IMR-90 (cell line): ENCODE data around the gene ADGRL3. TPM values are rescaled to one million over a fixed set of nuclear protein-coding genes. Genes with fewer than 3 reads are reported as not detected.
A peak's percentile ranks its signal among the peaks of the same experiment; 100 is the strongest.

ENCODE experiments used
- ATAC-seq: fragments of 200-7000 bp; cut with Tn5 transposase; 2 replicates; pipeline ENCODE4 v1.9.1; 2020; ENCODE audit warnings: low read depth, mild to moderate bottlenecking, moderate library complexity
- BruUV-seq: library from RNA; stranded (reverse); fragments of 400-500 nt; replicated peaks from 2 replicates; lab custom pipeline; 2021; lab: Mats Ljungman, UMichigan
- CTCF ChIA-PET: fragments of 300-600 bp; formaldehyde crosslinking; extraction: SDS; loops from one replicate; lab custom pipeline; 2021; ENCODE audit warnings: antibody characterized with exemption; lab: Yijun Ruan, JAX
- POLR2A ChIA-PET: fragments of 300-600 bp; sonication (Branson Sonifier 250); formaldehyde crosslinking; loops from one replicate; lab custom pipeline; 2022; ENCODE audit warnings: antibody characterized with exemption; ENCODE audit not compliant: unreplicated experiment; lab: Charles Lee
- DNase-seq: peaks from one replicate; pipeline ENCODE4 v3.0.0; 2013
- H2AFZ ChIP-seq: replicated peaks from 2 replicates; pipeline ENCODE3; 2013; ENCODE audit warnings: low read length, mild to moderate bottlenecking; ENCODE audit not compliant: poor library complexity
- H2AK5ac ChIP-seq: 2 replicates; pipeline ENCODE4 v1.6.1; 2013; ENCODE audit warnings: low read depth, low read length, inconsistent platforms
- H2AK9ac ChIP-seq: replicated peaks from 2 replicates; pipeline ENCODE3; 2013; ENCODE audit warnings: mild to moderate bottlenecking, low read depth, low read length, moderate library complexity; ENCODE audit not compliant: poor library complexity
- H2BK120ac ChIP-seq: 2 replicates; pipeline ENCODE4 v1.6.1; 2013; ENCODE audit warnings: low read depth, low read length, inconsistent platforms
- H2BK15ac ChIP-seq: 3 replicates; pipeline ENCODE4 v1.6.1; 2013; ENCODE audit warnings: low read depth, low read length, inconsistent platforms
- H2BK20ac ChIP-seq: 2 replicates; pipeline ENCODE4 v1.6.1; 2013; ENCODE audit warnings: low read depth, mild to moderate bottlenecking, inconsistent platforms, low read length, moderate library complexity
- H2BK5ac ChIP-seq: 2 replicates; pipeline ENCODE4 v1.6.1; 2013; ENCODE audit warnings: mild to moderate bottlenecking, low read depth, low read length, inconsistent platforms; ENCODE audit not compliant: poor library complexity, severe bottlenecking
- H3K14ac ChIP-seq: replicated peaks from 2 replicates; pipeline ENCODE4 v1.6.1; 2013; ENCODE audit warnings: low read depth, low read length, inconsistent platforms
- H3K18ac ChIP-seq: 2 replicates; pipeline ENCODE4 v1.6.1; 2013; ENCODE audit warnings: low read depth, low read length, control low read depth
- H3K23ac ChIP-seq: 2 replicates; pipeline ENCODE4 v1.6.1; 2013; ENCODE audit warnings: low read depth, low read length, inconsistent platforms
- H3K27ac ChIP-seq: 2 replicates; pipeline ENCODE4 v1.5.1; 2013; ENCODE audit warnings: mild to moderate bottlenecking, control low read depth, low read length; ENCODE audit not compliant: insufficient read depth
- H3K27me3 ChIP-seq: 2 replicates; pipeline ENCODE4 v1.6.1; 2013; ENCODE audit warnings: low read length; ENCODE audit not compliant: control insufficient read depth, insufficient read depth
- H3K36me3 ChIP-seq: 2 replicates; pipeline ENCODE4 v1.6.1; 2013; ENCODE audit warnings: low read length, mixed read lengths; ENCODE audit not compliant: control insufficient read depth, insufficient read depth
- H3K4ac ChIP-seq: 2 replicates; pipeline ENCODE4 v1.6.1; 2013; ENCODE audit warnings: low read depth, low read length, inconsistent platforms
- H3K4me1 ChIP-seq: 2 replicates; pipeline ENCODE4 v1.6.1; 2013; ENCODE audit warnings: low read length, mixed read lengths; ENCODE audit not compliant: control insufficient read depth, insufficient read depth
- H3K4me2 ChIP-seq: 2 replicates; pipeline ENCODE4 v1.6.1; 2013; ENCODE audit warnings: low read depth, mild to moderate bottlenecking, control low read depth, low read length, moderate library complexity
- H3K4me3 ChIP-seq: 2 replicates; pipeline ENCODE4 v1.5.1; 2013; ENCODE audit warnings: low read depth, mild to moderate bottlenecking, control low read depth, low read length, moderate library complexity; ENCODE audit not compliant: insufficient read depth
- H3K56ac ChIP-seq: 2 replicates; pipeline ENCODE4 v1.6.1; 2013; ENCODE audit warnings: low read length, inconsistent platforms; ENCODE audit not compliant: insufficient read depth; ENCODE audit errors: extremely low read depth
- H3K79me1 ChIP-seq, 2 experiments: 2 replicates each; pipeline ENCODE4 v1.6.1; 2013; ENCODE audit warnings: low read length in 2 of 2, inconsistent platforms in 1 of 2, low read depth in 1 of 2
- H3K9ac ChIP-seq: 2 replicates; pipeline ENCODE4 v1.6.1; 2013; ENCODE audit warnings: low read depth, low read length, control low read depth
- H3K9me1 ChIP-seq: 2 replicates; pipeline ENCODE4 v1.6.1; 2013; ENCODE audit warnings: low read length, inconsistent platforms; ENCODE audit not compliant: insufficient read depth
- H3K9me3 ChIP-seq: 2 replicates; pipeline ENCODE4 v1.6.1; 2013; ENCODE audit warnings: low read length; ENCODE audit not compliant: control insufficient read depth, insufficient read depth
- H4K20me1 ChIP-seq: 2 replicates; pipeline ENCODE4 v1.6.1; 2013; ENCODE audit warnings: low read length, inconsistent platforms; ENCODE audit not compliant: insufficient read depth
- H4K5ac ChIP-seq: 2 replicates; pipeline ENCODE4 v1.6.1; 2013; ENCODE audit warnings: mild to moderate bottlenecking, low read depth, low read length, control low read depth
- H4K8ac ChIP-seq, 2 experiments: 2 replicates each; pipeline ENCODE4 v1.6.1; 2013; ENCODE audit warnings: low read depth in 2 of 2, low read length in 2 of 2, control low read depth in 1 of 2, inconsistent platforms in 1 of 2
- H4K91ac ChIP-seq: 2 replicates; pipeline ENCODE4 v1.6.1; 2013; ENCODE audit warnings: low read depth, low read length, inconsistent platforms; ENCODE audit not compliant: insufficient read depth
- CEBPB ChIP-seq: IDR thresholded peaks from 2 replicates; pipeline ENCODE4 v1.6.1; 2012; ENCODE audit warnings: low read depth, low read length, improper control_type of control experiment
- ELK1 ChIP-seq: fragments of 150-350 bp; IDR thresholded peaks from 2 replicates; pipeline ENCODE4 v1.6.1; 2016; ENCODE audit warnings: low read depth, mild to moderate bottlenecking, low read length, moderate library complexity, borderline replicate concordance
- MAFK ChIP-seq: IDR thresholded peaks from 2 replicates; pipeline ENCODE4 v1.6.1; 2012; ENCODE audit warnings: low read depth, low read length, improper control_type of control experiment
- MAZ ChIP-seq: IDR thresholded peaks from 2 replicates; pipeline ENCODE4 v1.6.1; 2012; ENCODE audit warnings: low read depth, mild to moderate bottlenecking, low read length, improper control_type of control experiment, moderate library complexity, borderline replicate concordance
- dilution Hi-C: fragments of 300-500 bp; cut with HindIII; formaldehyde crosslinking; loops from one replicate; pipeline ENCODE4 v1.14.3; 2018; ENCODE audit warnings: low sequenced_read_pairs; ENCODE audit not compliant: unreplicated experiment
- in situ Hi-C: fragments of 300-500 bp; cut with MboI; formaldehyde crosslinking; loops from 3 replicates; pipeline ENCODE4 v1.14.3; 2019; ENCODE audit warnings: low sequenced_read_pairs, inconsistent platforms, mixed read lengths
- intact Hi-C: fragments of 100-400 bp; cut with micrococcal nuclease; formaldehyde crosslinking; loops from 2 replicates; pipeline ENCODE4 v1.10.0; 2022
- polyA plus RNA-seq, 3 experiments: library from polyadenylated mRNA; depleted of rRNA; stranded (reverse); fragments of >200 nt; gene quantifications; 2 replicates each; pipeline ENCODE4 v1.2.3, GENCODE V29; 2012; ENCODE audit warnings: low replicate concordance in 1 of 3
- total RNA-seq: library from RNA; depleted of rRNA; stranded (reverse); fragments of >200 nt; gene quantifications from 2 replicates; pipeline ENCODE4 v1.2.3, GENCODE V29; 2012

The ADGRL3 gene
- total and polyA plus RNA-seq, 2 of the 4 experiments (the other 2 are of a cell fraction) = 0.46 to 2.5 TPM

DNA sequence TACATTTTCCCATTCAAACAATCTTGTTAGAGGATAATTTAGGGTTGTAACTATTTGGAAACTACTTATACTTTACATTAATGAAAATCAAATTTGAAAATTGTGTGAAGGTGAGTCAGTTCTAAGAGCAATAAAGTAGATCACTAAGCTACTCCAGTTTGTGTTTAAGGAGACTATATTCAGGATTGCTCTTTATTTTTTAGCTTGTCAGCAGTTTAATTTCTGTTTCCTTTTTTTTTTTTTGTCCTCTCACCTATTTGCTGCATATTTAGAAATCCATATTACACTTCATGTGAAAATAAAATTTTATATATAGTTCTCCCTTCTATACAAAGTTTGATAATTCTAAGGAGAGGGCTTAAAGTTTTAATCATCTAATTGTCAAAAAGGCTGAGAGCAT is 691.8 kb downstream of the ADGRL3 start:
- Histone ChIP-seq H3K4me2 (no peak overlapping the region), H3K23ac (no peak overlapping the region), H3K4me3 (no peak overlapping the region), H2BK120ac (no peak overlapping the region), H3K79me1 (no peaks in the 10 kb centered on the region), H3K56ac (no peak overlapping the region), H3K36me3 (no peaks in the 10 kb centered on the region), H2AK5ac (no peak overlapping the region), H4K5ac (no peak overlapping the region), H2AFZ (no peak overlapping the region), H2BK15ac (no peak overlapping the region), H4K20me1 (no peaks in the 10 kb centered on the region), H2BK20ac (no peak overlapping the region), H4K8ac (no peak overlapping the region), H4K91ac (no peak overlapping the region), H3K18ac (no peak overlapping the region), H3K14ac (no peak overlapping the region), H3K9ac (no peak overlapping the region), H2AK9ac (no peak overlapping the region), H3K4me1 (no peaks in the 10 kb centered on the region), H3K9me1 (no peaks in the 10 kb centered on the region), H3K9me3 (no peaks in the 10 kb centered on the region), H2BK5ac (no peak overlapping the region), H3K27ac (no peak overlapping the region), H3K4ac (no peak overlapping the region), H3K27me3 (no peaks in the 10 kb centered on the region)
- DNase-seq = no peak
- in situ Hi-C loops = no loop called here
- no peak for ATAC-seq
- intact Hi-C loops = no loop called here
- TF ChIP-seq MAFK = peak; percentile 70
- no peak for TF ChIP-seq MAZ
- no peak for TF ChIP-seq CEBPB
- no peak for TF ChIP-seq ELK1
- dilution Hi-C loops = no loop called here
- ChIA-PET CTCF (interaction anchor here (0.6 kb wide), 1 partner anchor 469 kb away, joined by 7 read pairs; no protein-coding TSS in a partner anchor), POLR2A (no interaction called here)
- no TSS peak for BruUV-seq
